ENCODE measurements around the gene AP5S1.

Gene AP5S1

GRCh38 chr20:3818155-3819151 is 1.9 kb upstream of the AP5S1 start:
- peak; percentile 35 to 75; a peak in 2 of 4 replicates for TF ChIP-seq REST (IDR thresholded peaks at IDR 0.05; ENCODE audit: insufficient read depth in 1 of 2, low read depth in 2 of 2, low read length in 2 of 2)
- no peak for TF ChIP-seq POLR2AphosphoS5 (IDR thresholded peaks at IDR 0.05; ENCODE audit: low read depth, low read length)

- TF ChIP-seq POLR2AphosphoS5 (IDR thresholded peaks at IDR 0.05; ENCODE audit: low read depth, low read length) (no peak), TAF1 (IDR thresholded peaks at IDR 0.05; ENCODE audit: borderline replicate concordance, insufficient read depth, low read length) (no peak), FOXP2 (optimal IDR thresholded peaks at IDR 0.05; ENCODE audit: borderline replicate concordance, extremely low read depth, extremely low read length, insufficient read depth) (no peak), REST (IDR thresholded peaks at IDR 0.05; ENCODE audit: insufficient read depth in 1 of 2, low read depth in 2 of 2, low read length in 2 of 2) (no peak), SIN3A (IDR thresholded peaks at IDR 0.05; ENCODE audit: borderline replicate concordance, insufficient read depth, low read length) (no peak)
Measured at GRCh38 chr20:3819411-3820047, 818 bp upstream of the AP5S1 start.

DNA sequence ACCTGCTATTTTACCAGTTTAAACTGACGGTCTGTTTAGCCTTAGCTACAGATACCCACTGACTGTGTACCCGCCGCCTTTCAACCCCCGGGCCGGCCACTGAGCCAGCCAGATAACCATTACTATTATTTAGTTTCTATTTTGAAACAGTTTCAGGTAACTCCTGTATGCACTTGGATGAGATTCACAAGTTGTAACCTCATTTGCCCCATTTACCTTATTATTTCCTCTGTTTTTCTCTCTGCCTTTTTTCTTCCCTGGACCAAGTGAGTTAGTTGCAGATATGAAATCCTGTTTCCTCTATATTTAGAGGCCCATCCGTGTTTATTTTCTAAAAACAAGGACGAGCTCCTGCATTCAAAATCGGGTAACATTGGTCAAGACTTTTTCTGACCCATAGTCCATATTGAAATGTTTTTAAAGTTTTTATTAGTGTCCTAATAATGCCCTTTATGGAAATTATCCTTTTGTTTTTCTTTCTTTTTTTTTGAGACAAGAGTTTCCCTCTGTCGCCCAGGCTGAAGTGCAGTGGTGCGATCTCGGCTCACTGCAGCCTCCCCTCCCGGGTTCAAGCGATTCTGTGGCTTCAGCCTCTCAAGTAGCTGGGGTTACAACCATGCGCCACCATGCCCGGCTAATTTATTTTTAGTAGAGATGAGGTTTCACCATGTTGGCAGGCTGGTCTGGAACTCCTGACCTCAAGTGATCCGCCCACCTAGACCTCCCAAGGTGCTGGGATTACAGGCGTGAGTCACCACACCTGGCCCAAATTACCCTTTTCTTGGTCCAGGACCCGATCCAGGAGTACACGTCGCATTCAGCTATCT is 767 bp downstream of the AP5S1 start:
- TF ChIP-seq POLR2AphosphoS5 (IDR thresholded peaks at IDR 0.05; ENCODE audit: low read depth, low read length): no peak; the same call in 1 of the 2 replicates
- no peak for TF ChIP-seq REST (IDR thresholded peaks at IDR 0.05; ENCODE audit: insufficient read depth in 1 of 2, low read depth in 2 of 2, low read length in 2 of 2)
- TF ChIP-seq TAF1 (IDR thresholded peaks at IDR 0.05; ENCODE audit: borderline replicate concordance, insufficient read depth, low read length): no peak
- no peak for TF ChIP-seq FOXP2 (optimal IDR thresholded peaks at IDR 0.05; ENCODE audit: borderline replicate concordance, extremely low read depth, extremely low read length, insufficient read depth)
- TF ChIP-seq SIN3A (IDR thresholded peaks at IDR 0.05; ENCODE audit: borderline replicate concordance, insufficient read depth, low read length): no peak

- TF ChIP-seq FOXP2 (optimal IDR thresholded peaks at IDR 0.05; ENCODE audit: borderline replicate concordance, extremely low read depth, extremely low read length, insufficient read depth) (no peak), TAF1 (IDR thresholded peaks at IDR 0.05; ENCODE audit: borderline replicate concordance, insufficient read depth, low read length) (no peak)
Measured at GRCh38 chr20:3821996-3822395, 1.6 kb downstream of the AP5S1 start.

DNA sequence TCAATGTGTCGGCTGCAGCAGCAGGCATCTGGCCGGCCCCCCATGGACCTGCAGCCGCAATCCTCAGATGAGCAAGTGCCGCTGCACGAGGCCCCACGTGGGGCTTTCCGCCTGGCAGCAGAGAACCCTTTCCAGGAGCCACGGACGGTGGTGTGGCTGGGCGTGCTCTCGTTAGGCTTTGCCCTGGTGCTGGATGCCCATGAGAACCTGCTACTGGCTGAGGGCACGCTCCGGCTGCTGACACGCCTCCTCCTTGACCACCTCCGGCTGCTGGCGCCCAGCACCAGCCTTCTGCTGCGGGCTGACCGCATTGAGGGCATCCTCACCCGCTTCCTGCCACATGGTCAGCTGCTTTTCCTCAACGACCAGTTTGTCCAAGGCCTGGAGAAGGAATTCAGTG is 3.5 kb downstream of the AP5S1 start:
- no peak for TF ChIP-seq REST (IDR thresholded peaks at IDR 0.05; ENCODE audit: insufficient read depth in 1 of 2, low read depth in 2 of 2, low read length in 2 of 2)
- no peak for TF ChIP-seq TAF1 (IDR thresholded peaks at IDR 0.05; ENCODE audit: borderline replicate concordance, insufficient read depth, low read length)
- TF ChIP-seq POLR2AphosphoS5 (IDR thresholded peaks at IDR 0.05; ENCODE audit: low read depth, low read length): no peak
- no peak for TF ChIP-seq SIN3A (IDR thresholded peaks at IDR 0.05; ENCODE audit: borderline replicate concordance, insufficient read depth, low read length)
- no peak for TF ChIP-seq FOXP2 (optimal IDR thresholded peaks at IDR 0.05; ENCODE audit: borderline replicate concordance, extremely low read depth, extremely low read length, insufficient read depth)
